NCI-H82 (cell line): ENCODE results near the gene PIGQ.

Experiments
- DNase-seq: peaks from one replicate; lab custom pipeline; 2025; lab: John Stamatoyannopoulos, UW

Gene PIGQ

DNA sequence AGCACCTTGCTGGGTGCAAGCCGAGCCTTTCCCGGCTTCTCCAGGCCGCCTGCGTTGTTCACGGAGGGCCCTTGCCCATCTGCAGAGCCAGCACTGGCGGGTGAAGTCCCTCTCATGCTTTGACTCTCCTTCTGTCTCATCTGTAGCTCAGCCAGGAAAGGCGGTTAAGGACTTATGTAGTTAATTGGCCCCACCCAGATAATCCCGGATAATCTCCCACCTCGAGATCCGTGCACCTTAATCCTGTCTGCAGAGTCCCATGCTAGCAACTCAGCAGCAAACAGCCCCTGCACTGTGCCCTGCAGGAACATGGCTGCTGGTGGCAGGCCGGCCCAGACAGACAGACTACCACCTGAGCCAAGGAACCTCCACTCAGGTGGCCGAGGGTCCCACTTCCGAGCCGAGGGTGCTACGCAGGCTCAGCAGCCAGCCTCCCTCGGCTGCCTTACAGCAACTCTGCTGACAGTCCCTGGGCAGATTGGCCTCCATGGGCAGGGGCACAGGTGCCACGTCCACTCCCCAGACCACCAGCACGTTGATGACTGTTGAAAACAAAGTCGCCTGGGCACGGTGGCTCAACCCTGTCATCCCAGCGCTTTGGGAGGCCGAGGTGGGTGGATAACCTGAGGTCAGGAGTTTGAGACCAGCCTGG is 37.0 kb downstream of the PIGQ start:
- DNase-seq: peak; percentile 99

DNA sequence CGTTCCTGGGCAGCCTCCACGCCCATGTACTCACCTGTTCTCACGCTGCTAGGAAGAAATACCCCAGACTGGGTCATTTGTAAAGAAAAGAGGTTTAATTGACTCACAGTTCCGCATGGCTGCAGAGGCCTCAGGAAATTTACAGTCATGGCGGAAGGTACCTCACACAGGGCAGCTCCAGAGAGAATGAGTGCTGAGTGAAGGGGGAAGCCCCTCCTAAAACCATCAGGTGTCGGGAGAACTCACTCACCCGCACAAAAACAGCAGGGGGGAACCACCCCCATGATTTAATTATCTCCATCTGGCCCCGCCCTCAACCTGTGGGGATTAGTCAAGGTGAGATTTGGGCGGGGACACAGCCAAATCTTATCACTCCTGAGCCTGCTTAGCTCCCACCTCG is 38.3 kb downstream of the PIGQ start:
- DNase-seq: peak; percentile 39

DNA sequence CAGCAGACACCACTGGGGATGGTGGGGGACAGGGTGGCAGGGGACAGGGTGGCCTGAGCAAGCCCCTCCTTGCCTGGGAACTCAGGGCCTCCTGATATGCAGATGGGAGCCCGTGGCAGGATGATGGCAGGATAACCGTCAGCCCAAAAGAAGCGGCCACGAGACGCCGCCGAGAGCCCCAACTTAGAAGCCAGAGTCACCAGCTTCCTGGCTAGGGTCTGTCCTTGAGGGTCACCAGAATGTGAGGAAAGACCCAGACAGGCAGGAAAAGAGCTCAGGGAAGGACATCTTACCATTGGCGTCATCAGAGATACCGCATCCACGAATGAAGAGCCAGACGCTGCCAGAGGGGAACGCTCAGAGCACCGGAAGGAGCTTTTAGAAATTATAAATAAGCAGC is 39.5 kb downstream of the PIGQ start:
- DNase-seq: no peak

DNA sequence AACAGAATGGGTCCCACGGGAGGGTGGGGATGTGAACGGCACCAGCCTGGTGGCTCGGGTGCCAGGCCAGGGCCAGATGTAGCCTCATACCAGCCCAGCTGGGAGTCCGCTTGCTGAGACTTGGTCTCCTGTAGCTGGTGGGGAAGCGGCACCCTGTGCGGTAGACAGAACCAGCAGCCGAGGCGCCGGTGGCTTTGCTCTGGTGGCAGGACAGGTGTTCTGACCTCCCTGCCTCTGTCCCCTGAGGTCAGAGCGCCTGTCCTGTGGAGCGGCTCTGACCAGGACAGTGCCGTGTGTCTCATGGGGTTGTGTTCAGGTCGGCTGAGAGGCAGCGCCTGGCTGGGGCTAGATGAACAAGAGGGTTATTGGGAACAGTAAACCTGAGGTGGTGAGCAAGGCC is 40.2 kb downstream of the PIGQ start:
- DNase-seq: no peak

DNA sequence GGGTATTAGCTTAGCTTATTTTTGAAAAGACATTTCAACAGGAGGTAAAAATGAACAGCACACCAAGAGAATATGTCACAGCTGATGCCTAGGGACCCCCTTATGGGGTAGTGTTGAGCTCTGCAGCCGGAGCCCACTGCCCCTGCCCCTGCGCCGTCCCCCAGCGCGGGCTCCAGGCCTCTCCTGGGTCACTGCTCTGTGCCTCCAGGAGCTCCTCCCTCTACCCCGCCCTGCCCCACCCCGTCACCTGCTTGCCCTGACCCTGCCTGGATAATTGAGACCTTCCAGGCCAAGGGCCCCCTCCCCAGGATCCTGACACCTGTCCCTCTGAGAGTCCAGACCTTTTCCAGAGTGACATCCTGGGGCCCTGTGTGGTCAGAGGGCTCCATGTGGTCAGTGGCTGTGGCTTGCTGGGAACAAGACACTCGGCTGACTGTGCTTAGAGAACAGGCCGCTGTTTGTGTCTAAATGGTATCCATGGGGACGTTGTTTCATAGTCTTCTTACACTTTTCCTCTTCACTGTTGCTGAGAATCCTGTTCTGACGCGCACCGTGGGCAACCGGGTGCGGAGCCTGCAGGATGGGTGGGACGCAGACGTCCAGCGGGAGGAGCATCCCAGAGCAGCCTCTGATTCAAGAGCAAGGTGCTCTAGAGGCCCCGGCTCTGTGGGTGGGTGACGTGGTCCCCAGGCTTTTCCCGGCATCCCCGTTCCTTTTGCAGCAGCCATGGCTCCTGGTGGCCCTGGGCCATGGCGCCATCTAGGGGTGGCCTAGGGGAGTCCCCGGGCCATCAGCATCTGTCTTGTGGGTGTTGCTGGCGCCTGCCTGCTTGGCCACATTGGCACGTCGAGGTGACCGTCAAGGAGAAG is 41.0 kb downstream of the PIGQ start:
- DNase-seq: peak; percentile 50

DNA sequence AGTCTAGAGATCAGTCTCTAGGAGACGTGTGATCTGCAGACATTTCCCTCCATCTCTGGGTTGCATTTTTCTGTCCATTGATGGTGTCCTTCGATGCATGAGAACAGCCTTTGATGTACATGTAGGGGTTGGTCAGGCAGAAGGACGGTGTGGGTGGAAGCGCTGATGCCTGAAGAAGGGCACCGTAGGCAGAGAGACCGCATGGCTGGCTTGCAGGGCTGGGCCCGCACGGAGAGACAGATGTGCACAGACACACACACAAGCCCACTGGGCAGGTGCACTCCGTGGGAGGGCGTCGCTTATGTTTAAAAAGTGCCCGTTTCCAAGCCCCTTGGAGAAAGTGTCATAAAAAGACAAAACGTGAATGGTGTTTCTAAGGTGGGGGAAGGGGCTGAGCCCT is 45.4 kb downstream of the PIGQ start:
- DNase-seq: no peak

- no peak for DNase-seq
Observed at GRCh38 chr16:616733-617586, 47.2 kb downstream of the PIGQ start.

- DNase-seq: no peak
Observed at GRCh38 chr16:617855-618254, 48.1 kb downstream of the PIGQ start.

GRCh38 chr16:619476-620100 is 49.8 kb downstream of the PIGQ start:
- DNase-seq: no peak

GRCh38 chr16:620700-621525 is 51.1 kb downstream of the PIGQ start:
- DNase-seq: no peak

- no peak for DNase-seq
Observed at GRCh38 chr16:621526-622105, 51.8 kb downstream of the PIGQ start.

GRCh38 chr16:622920-623280 is 53.1 kb downstream of the PIGQ start:
- no peak for DNase-seq

GRCh38 chr16:624526-625070 is 54.8 kb downstream of the PIGQ start:
- no peak for DNase-seq

DNA sequence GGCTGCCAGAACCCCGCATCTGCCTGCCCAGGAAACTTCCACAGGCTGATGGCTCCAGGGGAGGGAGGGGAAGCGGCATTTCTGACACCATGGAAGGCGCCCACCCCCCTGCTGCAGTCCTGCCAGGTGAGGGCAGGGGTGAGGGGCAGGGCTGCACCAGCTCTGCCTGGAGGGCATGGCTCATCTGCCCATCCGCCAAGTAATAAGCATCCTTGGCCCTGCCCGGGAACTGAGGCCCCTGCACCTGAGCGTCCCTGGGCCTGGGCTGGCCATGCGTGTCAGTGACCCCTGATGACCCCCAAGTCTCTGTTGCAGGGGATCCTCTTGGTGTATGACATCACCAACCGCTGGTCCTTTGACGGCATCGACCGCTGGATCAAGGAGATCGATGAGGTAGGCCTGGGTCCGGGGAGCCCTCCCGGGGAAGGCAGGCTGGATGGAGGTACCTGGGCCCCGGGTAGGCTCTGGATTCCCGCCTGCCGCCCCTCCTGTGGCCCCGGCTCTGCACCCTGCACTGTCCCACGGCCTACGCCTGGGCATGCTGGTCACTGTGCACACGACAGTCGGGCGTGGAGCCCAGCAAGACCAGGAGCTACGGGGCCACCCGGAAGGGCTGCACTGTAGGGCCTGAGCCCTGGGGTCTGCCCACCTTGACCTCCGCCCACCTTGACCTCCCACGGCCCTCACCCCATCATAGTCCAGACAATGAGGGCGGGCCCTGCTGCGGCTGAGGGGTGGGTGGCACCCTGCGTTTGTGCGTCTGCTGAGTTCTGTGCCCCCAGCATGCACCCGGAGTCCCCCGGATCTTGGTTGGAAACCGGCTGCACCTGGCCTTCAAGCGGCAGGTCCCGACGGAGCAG is 55.6 kb downstream of the PIGQ start:
- no peak for DNase-seq

- no peak for DNase-seq
Observed at GRCh38 chr16:625977-626765, 56.4 kb downstream of the PIGQ start.

DNA sequence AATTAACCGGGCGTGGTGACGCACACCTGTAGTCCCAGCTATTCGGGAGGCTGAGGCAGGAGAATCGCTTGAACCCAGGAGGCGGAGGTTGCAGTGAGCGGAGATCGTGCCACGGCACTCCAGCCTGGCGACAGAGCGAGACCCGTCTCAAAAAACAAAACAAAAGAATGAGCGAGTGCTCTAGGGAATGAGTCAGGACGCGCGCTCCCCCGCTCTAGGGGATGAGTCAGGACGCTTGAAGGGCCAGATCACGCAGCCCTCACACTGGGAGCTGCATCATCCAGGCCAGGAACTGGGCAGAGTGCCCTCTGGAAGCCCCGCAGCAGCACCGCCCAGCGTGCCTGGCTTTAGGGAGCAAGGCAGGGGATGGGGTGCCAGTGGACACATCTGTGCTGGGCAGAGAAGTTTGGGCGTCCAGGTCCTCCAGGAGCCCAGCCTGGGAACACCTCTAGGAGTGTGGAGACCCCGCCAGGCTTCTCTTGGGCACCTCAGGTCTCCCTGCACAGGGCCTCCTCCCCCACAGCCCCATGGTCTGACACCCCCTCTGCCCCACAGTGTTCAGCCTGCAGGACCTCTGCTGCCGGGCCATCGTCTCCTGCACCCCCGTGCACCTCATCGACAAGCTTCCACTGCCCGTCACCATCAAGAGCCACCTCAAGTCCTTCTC is 57.2 kb downstream of the PIGQ start:
- no peak for DNase-seq

GRCh38 chr16:627454-628239 is 57.9 kb downstream of the PIGQ start:
- no peak for DNase-seq
